K562 (cell line): ENCODE results near the gene CARMIL3. TPM values are rescaled to one million over a fixed set of nuclear protein-coding genes. Genes with fewer than 3 reads are reported as not detected.
A peak's percentile ranks its signal among the peaks of the same experiment; 100 is the strongest.

Experiments
- BDP1 ChIP-seq: IDR thresholded peaks from 3 replicates; pipeline ENCODE4 v1.6.1; 2011; ENCODE audit not compliant: insufficient read length, insufficient read depth
- GABPB1 ChIP-seq: sonication (generic); formaldehyde crosslinking; IDR thresholded peaks from 2 replicates; pipeline ENCODE4 v1.8.0; 2022; ENCODE audit warnings: mild to moderate bottlenecking, missing genetic modification reagents
- KHSRP ChIP-seq: fragments of 450-650 bp; IDR thresholded peaks from 2 replicates; pipeline ENCODE4 v1.6.1; 2017
- NR2C2 ChIP-seq, 2 experiments: fragments of 200-800 bp in 1 of 2; sonication (Bioruptor generic) in 1 of 2; sonication (generic) in 1 of 2; formaldehyde crosslinking in 1 of 2; IDR thresholded peaks; 2 replicates each; pipeline versions ENCODE4 v1.6.1 to v1.8.0; 2016 to 2022; ENCODE audit warnings: mild to moderate bottlenecking in 1 of 2, missing compliant biosample characterization in 1 of 2, missing genetic modification characterization in 1 of 2, missing genetic modification reagents in 1 of 2
- RBM25 ChIP-seq: fragments of 200-400 bp; formaldehyde crosslinking; IDR thresholded peaks from 2 replicates; pipeline ENCODE4 v1.6.1; 2018; ENCODE audit warnings: low read length, low read depth, moderate library complexity; ENCODE audit not compliant: severe bottlenecking
- TAL1 ChIP-seq: fragments of 450-650 bp; IDR thresholded peaks from 2 replicates; pipeline ENCODE4 v1.6.1; 2016; ENCODE audit warnings: mild to moderate bottlenecking
- TEAD2 ChIP-seq: fragments of 450-650 bp; IDR thresholded peaks from 2 replicates; pipeline ENCODE4 v1.6.1; 2016; ENCODE audit warnings: missing genetic modification characterization, control low read depth, missing compliant biosample characterization
- U2AF2 ChIP-seq: fragments of 200-400 bp; formaldehyde crosslinking; optimal IDR thresholded peaks from 2 replicates; pipeline ENCODE3; 2017; ENCODE audit warnings: low read depth, mild to moderate bottlenecking, low read length
- ZC3H4 ChIP-seq: sonication (generic); formaldehyde crosslinking; IDR thresholded peaks from 2 replicates; pipeline ENCODE4 v1.9.0; 2021; ENCODE audit warnings: missing genetic modification reagents, borderline replicate concordance
- ZNF436 ChIP-seq: fragments of 250-450, 450-650 bp; sonication (Bioruptor Pico); formaldehyde crosslinking; IDR thresholded peaks from 2 replicates; pipeline ENCODE4 v1.7.0; 2020; ENCODE audit warnings: mild to moderate bottlenecking
- ZNF551 ChIP-seq: fragments of 250-450 bp; sonication (Bioruptor Pico); IDR thresholded peaks from 2 replicates; pipeline ENCODE4 v1.5.0; 2021; ENCODE audit warnings: mild to moderate bottlenecking, moderate library complexity
- polyA plus RNA-seq, 8 experiments: library from polyadenylated mRNA; depleted of rRNA in 4 of 8; stranded (reverse) in 5 of 8; unstranded in 3 of 8; fragments of >200 nt; fragmentation: Nextera tagmentation in 2 of 8; fragmentation: Illumina TruSeq in 1 of 8; extraction: Ambion mirVana in 2 of 8; extraction: Trizol in 1 of 8; gene quantifications; 2 replicates each; pipeline versions ENCODE4 v1.2.1 to v1.2.3, GENCODE V29; 2011 to 2014; ENCODE audit warnings: inconsistent platforms in 1 of 8, missing spikeins in 1 of 8
- total RNA-seq, 7 experiments: library from RNA; depleted of rRNA in 6 of 7; stranded (reverse); fragments of >200 nt in 6 of 7; fragmentation: Illumina TruSeq in 2 of 7; extraction: Trizol in 2 of 7; gene quantifications; 2 replicates each; pipeline versions ENCODE4 v1.2.1 to v1.2.3, GENCODE V29; 2011 to 2021; ENCODE audit warnings: low replicate concordance in 1 of 7
- TF ChIP-seq, protein P1 (sequence below), 2 experiments: fragments of 450-650 bp; formaldehyde crosslinking in 1 of 2; IDR thresholded peaks; 2 replicates each; pipeline versions ENCODE4 v1.4.0 to v1.6.1; 2014 to 2020; ENCODE audit warnings: mild to moderate bottlenecking in 2 of 2, borderline replicate concordance in 1 of 2, low read depth in 1 of 2
- TF ChIP-seq, protein P2 (sequence below): sonication (generic); formaldehyde crosslinking; IDR thresholded peaks from 2 replicates; pipeline ENCODE4 v1.8.1; 2022; ENCODE audit warnings: missing genetic modification reagents
- TF ChIP-seq, protein P3 (sequence below): sonication (generic); formaldehyde crosslinking; IDR thresholded peaks from 2 replicates; pipeline ENCODE4 v1.9.0; 2022; ENCODE audit warnings: mild to moderate bottlenecking, missing genetic modification reagents
- TF ChIP-seq, protein P4 (sequence below): fragments of 250-450 bp; sonication (Bioruptor Pico); IDR thresholded peaks from 2 replicates; pipeline ENCODE4 v1.8.0; 2022; ENCODE audit warnings: inconsistent platforms

Gene CARMIL3
- total and polyA plus RNA-seq, 9 of the 15 experiments (the other 6 are each of a cell fraction or from before 2014, with no cell fraction given) = 0.01 to 0.11 (median 0.05) TPM; not detected in 5

- TF ChIP-seq, protein P1, sequence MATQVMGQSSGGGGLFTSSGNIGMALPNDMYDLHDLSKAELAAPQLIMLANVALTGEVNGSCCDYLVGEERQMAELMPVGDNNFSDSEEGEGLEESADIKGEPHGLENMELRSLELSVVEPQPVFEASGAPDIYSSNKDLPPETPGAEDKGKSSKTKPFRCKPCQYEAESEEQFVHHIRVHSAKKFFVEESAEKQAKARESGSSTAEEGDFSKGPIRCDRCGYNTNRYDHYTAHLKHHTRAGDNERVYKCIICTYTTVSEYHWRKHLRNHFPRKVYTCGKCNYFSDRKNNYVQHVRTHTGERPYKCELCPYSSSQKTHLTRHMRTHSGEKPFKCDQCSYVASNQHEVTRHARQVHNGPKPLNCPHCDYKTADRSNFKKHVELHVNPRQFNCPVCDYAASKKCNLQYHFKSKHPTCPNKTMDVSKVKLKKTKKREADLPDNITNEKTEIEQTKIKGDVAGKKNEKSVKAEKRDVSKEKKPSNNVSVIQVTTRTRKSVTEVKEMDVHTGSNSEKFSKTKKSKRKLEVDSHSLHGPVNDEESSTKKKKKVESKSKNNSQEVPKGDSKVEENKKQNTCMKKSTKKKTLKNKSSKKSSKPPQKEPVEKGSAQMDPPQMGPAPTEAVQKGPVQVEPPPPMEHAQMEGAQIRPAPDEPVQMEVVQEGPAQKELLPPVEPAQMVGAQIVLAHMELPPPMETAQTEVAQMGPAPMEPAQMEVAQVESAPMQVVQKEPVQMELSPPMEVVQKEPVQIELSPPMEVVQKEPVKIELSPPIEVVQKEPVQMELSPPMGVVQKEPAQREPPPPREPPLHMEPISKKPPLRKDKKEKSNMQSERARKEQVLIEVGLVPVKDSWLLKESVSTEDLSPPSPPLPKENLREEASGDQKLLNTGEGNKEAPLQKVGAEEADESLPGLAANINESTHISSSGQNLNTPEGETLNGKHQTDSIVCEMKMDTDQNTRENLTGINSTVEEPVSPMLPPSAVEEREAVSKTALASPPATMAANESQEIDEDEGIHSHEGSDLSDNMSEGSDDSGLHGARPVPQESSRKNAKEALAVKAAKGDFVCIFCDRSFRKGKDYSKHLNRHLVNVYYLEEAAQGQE (IDR thresholded peaks at IDR 0.05; ENCODE audit: borderline replicate concordance) = peak; percentile 76
- TF ChIP-seq, protein P1 (CRISPR knock-in tag; IDR thresholded peaks at IDR 0.05; ENCODE audit: low read depth) = no peak
- TF ChIP-seq ZNF436 (CRISPR knock-in tag) = no peak
- TF ChIP-seq NR2C2 (CRISPR knock-in tag; IDR thresholded peaks at IDR 0.05) = no peak
- peak; percentile 78; the same call in 1 of the 2 replicates for TF ChIP-seq NR2C2 (tag; IDR thresholded peaks at IDR 0.05)
- no peak for TF ChIP-seq ZC3H4 (CRISPR knock-in tag)
- no peak for TF ChIP-seq TEAD2 (tag)
- TF ChIP-seq KHSRP = 0 out of 2 replicates have a peak, but pooled peaks have one; percentile 29
- peak; percentile 70 for TF ChIP-seq GABPB1 (CRISPR knock-in tag)
- no peak for TF ChIP-seq U2AF2
- TF ChIP-seq ZNF551 (CRISPR knock-in tag) = no peak
- TF ChIP-seq, protein P2, sequence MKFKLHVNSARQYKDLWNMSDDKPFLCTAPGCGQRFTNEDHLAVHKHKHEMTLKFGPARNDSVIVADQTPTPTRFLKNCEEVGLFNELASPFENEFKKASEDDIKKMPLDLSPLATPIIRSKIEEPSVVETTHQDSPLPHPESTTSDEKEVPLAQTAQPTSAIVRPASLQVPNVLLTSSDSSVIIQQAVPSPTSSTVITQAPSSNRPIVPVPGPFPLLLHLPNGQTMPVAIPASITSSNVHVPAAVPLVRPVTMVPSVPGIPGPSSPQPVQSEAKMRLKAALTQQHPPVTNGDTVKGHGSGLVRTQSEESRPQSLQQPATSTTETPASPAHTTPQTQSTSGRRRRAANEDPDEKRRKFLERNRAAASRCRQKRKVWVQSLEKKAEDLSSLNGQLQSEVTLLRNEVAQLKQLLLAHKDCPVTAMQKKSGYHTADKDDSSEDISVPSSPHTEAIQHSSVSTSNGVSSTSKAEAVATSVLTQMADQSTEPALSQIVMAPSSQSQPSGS (CRISPR knock-in tag) = no peak
- TF ChIP-seq TAL1 = no peak
- TF ChIP-seq, protein P3, sequence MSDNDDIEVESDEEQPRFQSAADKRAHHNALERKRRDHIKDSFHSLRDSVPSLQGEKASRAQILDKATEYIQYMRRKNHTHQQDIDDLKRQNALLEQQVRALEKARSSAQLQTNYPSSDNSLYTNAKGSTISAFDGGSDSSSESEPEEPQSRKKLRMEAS (CRISPR knock-in tag) = peak; percentile 97
- TF ChIP-seq, protein P4, sequence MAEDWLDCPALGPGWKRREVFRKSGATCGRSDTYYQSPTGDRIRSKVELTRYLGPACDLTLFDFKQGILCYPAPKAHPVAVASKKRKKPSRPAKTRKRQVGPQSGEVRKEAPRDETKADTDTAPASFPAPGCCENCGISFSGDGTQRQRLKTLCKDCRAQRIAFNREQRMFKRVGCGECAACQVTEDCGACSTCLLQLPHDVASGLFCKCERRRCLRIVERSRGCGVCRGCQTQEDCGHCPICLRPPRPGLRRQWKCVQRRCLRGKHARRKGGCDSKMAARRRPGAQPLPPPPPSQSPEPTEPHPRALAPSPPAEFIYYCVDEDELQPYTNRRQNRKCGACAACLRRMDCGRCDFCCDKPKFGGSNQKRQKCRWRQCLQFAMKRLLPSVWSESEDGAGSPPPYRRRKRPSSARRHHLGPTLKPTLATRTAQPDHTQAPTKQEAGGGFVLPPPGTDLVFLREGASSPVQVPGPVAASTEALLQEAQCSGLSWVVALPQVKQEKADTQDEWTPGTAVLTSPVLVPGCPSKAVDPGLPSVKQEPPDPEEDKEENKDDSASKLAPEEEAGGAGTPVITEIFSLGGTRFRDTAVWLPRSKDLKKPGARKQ (CRISPR knock-in tag) = no peak
- TF ChIP-seq RBM25 = peak; percentile 77
- no peak for TF ChIP-seq BDP1
Measured at GRCh38 chr14:24114532-24115421, 63.0 kb downstream of the CARMIL3 start, which contains the start of the genes DCAF11 and NRL (continued).
